HL-60 (cell line): ENCODE results near the gene SPTBN1.

ENCODE experiments used
- DNase-seq, 2 experiments: peaks; one replicate each; pipeline ENCODE4 v3.0.0-alpha.2; 2010 to 2020; ENCODE audit warnings: low read depth in 1 of 2, low spot score in 1 of 2
- H3K27ac ChIP-seq: fragments of 250-450 bp; sonication (Bioruptor Pico); replicated peaks from 2 replicates; pipeline ENCODE4 v1.5.1; 2020; ENCODE audit warnings: mild to moderate bottlenecking, moderate library complexity
- H3K27me3 ChIP-seq: fragments of 250-450 bp; sonication (Bioruptor Pico); 2 replicates; pipeline ENCODE4 v1.5.1; 2021; ENCODE audit warnings: mild to moderate bottlenecking, moderate library complexity; ENCODE audit not compliant: insufficient read depth, poor library complexity, severe bottlenecking
- H3K4me3 ChIP-seq: replicated peaks from 2 replicates; pipeline ENCODE4 v1.5.1; 2011; ENCODE audit warnings: mild to moderate bottlenecking, control low read depth, low read length; ENCODE audit not compliant: insufficient read depth
- CTCF ChIP-seq: IDR thresholded peaks from one replicate; pipeline ENCODE4 v1.5.1; 2011; ENCODE audit warnings: low read length, control low read depth, inconsistent platforms; ENCODE audit not compliant: insufficient read depth
- GABPA ChIP-seq: IDR thresholded peaks from 2 replicates; pipeline ENCODE4 v1.6.1; 2012; ENCODE audit warnings: low read depth
- POLR2AphosphoS5 ChIP-seq: IDR thresholded peaks from 2 replicates; pipeline ENCODE4 v1.6.1; 2012; ENCODE audit warnings: low read depth
- REST ChIP-seq: IDR thresholded peaks from 2 replicates; pipeline ENCODE4 v1.6.1; 2012; ENCODE audit warnings: low read depth; ENCODE audit not compliant: insufficient replicate concordance
- SPI1 ChIP-seq: IDR thresholded peaks from 2 replicates; pipeline ENCODE4 v1.6.1; 2012; ENCODE audit warnings: low read depth, mild to moderate bottlenecking, borderline replicate concordance

SPTBN1 gene

GRCh38 chr2:54683596-54683995, 227.5 kb downstream of the SPTBN1 start:
- H3K4me3 ChIP-seq: no peak overlapping the region
- H3K27me3 ChIP-seq: no peaks in the 10 kb centered on the region
- no peak overlapping the region for H3K27ac ChIP-seq

GRCh38 chr2:54685263-54685775, 229.2 kb downstream of the SPTBN1 start:
- no peaks in the 10 kb centered on the region for H3K27me3 ChIP-seq
- DNase-seq: no peak
- no peak overlapping the region for H3K27ac ChIP-seq
- H3K4me3 ChIP-seq: no peak overlapping the region
- no peak for TF ChIP-seq CTCF
- TF ChIP-seq REST: no peak
- no peak for TF ChIP-seq SPI1
- TF ChIP-seq GABPA: no peak
- TF ChIP-seq POLR2AphosphoS5: no peak

More at GRCh38 chr2:54683596-54683995, 227.5 kb downstream of the SPTBN1 start:
- TF ChIP-seq CTCF (no peak), SPI1 (no peak), GABPA (no peak), REST (no peak), POLR2AphosphoS5 (no peak)
- DNase-seq: no peak

GRCh38 chr2:54687595-54688152, 231.5 kb downstream of the SPTBN1 start:
- TF ChIP-seq REST (no peak), POLR2AphosphoS5 (no peak), SPI1 (no peak), CTCF (no peak), GABPA (no peak)
- no peak for DNase-seq
- H3K4me3 ChIP-seq: no peak overlapping the region
- no peak overlapping the region for H3K27ac ChIP-seq
- H3K27me3 ChIP-seq: no peaks in the 10 kb centered on the region
